GM12892 (cell line): ENCODE measurements around the gene MS4A14.
"Not testable (repeated sequence)": the region's sequence is repeated elsewhere in the genome, so short reads cannot be mapped to it uniquely, and the experiment has no call there.

Experiments used
- POLR2A ChIP-seq: IDR thresholded peaks from 2 replicates; pipeline ENCODE4 v1.6.1; 2011; ENCODE audit warnings: low read depth, low read length, control low read depth
- POLR2AphosphoS5 ChIP-seq: IDR thresholded peaks from 2 replicates; pipeline ENCODE4 v1.6.1; 2011; ENCODE audit warnings: low read depth, low read length, control low read depth
- TAF1 ChIP-seq: IDR thresholded peaks from 2 replicates; pipeline ENCODE4 v1.6.1; 2011; ENCODE audit warnings: low read depth, mild to moderate bottlenecking, control low read depth, low read length, borderline replicate concordance

GRCh38 chr11:60366262-60366904 lies 29.9 kb upstream of the MS4A14 start:
- not testable (repeated sequence) for TF ChIP-seq POLR2A, TAF1, POLR2AphosphoS5
